ENCODE data around the gene WDSUB1. TPM values are rescaled to one million over a fixed set of nuclear protein-coding genes. Genes with fewer than 3 reads are reported as not detected.

The WDSUB1 gene
- total RNA-seq, 1 experiment from 2014 or later, result 16.5 TPM

DNA sequence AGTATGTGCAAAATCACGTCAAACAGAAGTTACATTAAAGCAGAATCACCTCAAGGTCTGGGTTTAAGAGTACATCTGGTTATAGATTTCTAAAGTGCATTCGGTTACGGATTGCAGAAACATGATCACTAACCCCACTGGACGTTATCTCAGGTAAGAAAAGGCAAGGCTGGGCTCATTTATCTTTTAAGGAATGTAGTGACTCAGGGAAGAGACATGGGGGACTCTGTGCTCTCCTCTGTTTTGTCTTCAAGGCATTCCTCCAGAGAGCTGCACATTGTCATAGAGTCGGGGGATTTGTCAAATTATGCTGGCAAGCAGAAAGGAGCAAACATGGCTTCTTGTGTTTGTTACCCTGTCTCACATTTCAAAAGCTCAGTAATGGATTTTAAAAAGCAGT lies 14.3 kb downstream of the WDSUB1 start:
- peaks cover 14% of the 10 kb centered on the region for H3K4me1 ChIP-seq
- TF ChIP-seq CTCF (IDR thresholded peaks at IDR 0.05; ENCODE audit: insufficient read depth in 1 of 2, low read depth in 1 of 2, low read length in 1 of 2, severe bottlenecking in 1 of 2, unreplicated experiment in 1 of 2), result no peak
- Mint-ChIP-seq H3K4me3 (ENCODE audit: unreplicated experiment) (peak overlapping the region; percentile 73), H3K4me1 (ENCODE audit: low read depth, unreplicated experiment) (peaks cover 43% of the 10 kb centered on the region), H3K27me3 (ENCODE audit: insufficient read depth, unreplicated experiment) (no peaks in the 10 kb centered on the region), H3K27ac (ENCODE audit: unreplicated experiment) (peak overlapping the region; percentile 95), H3K36me3 (ENCODE audit: insufficient read depth, unreplicated experiment) (peaks cover 45% of the 10 kb centered on the region), H3K9me3 (ENCODE audit: unreplicated experiment) (no peaks in the 10 kb centered on the region)
- POLR2A ChIA-PET, result interaction anchor here (1.5 to 1.8 kb wide), 2 partner anchors 13 to 440 kb away, joined by 4 to 10 read pairs; partner anchors contain the start of gene MARCHF7
- peak; percentile 68 to 78 for DNase-seq
- H3K27me3 ChIP-seq (replicated peaks; ENCODE audit: control insufficient read depth, insufficient read depth, low read length), result no peaks in the 10 kb centered on the region
- no peaks in the 10 kb centered on the region for H3K9me3 ChIP-seq
- intact Hi-C loops (cut with micrococcal nuclease; ENCODE audit: unreplicated experiment), result loop anchor here (1.0 kb wide), 1 partner anchor 14 kb away; the partner anchor contains the start of gene WDSUB1
- H3K36me3 ChIP-seq (ENCODE audit: control insufficient read depth, insufficient read depth, low read length), result no peaks in the 10 kb centered on the region; the same call in 1 of the 2 replicates
- CTCF ChIA-PET, result interaction anchor here (0.6 to 1.9 kb wide), 3 partner anchors 14 to 22 kb away, joined by 3 to 7 read pairs (median 3); no protein-coding TSS in a partner anchor
- no TSS peak for BruUV-seq (replicated peaks)
- no peak overlapping the region for H3K4me3 ChIP-seq (ENCODE audit: low read depth, low read length)

DNA sequence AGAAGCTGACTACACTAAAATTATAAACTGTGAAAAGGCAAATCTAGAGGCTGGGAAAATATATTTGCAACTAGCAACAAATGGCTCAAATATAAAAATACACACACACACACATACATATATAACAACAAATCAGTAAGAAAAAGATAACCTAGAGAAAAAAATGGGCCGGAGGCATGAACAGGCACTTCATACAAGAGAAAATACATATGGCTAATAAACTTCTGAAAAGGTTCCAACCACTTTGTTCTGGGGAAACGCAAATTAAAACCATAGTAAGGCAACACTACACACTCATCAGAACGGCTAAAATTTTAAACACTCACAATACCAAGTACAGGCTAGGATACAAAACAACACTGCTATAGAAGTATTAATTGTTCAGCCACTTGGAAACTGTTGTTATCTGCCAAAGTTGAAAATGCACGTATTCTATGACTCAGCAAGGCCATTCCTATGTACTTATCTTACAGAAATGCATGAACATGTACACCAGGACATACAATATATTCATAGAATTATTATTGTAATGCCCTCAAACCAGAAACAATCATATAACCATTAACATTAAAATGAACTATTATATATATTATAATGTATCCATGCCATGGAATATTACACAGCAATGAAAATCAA lies 15.6 kb downstream of the WDSUB1 start:
- POLR2A ChIA-PET, result interaction anchor here (1.8 kb wide), 1 partner anchor 15 kb away, joined by 10 read pairs; no protein-coding TSS in a partner anchor
- peaks cover 45% of the 10 kb centered on the region for H3K4me1 Mint-ChIP-seq (ENCODE audit: low read depth, unreplicated experiment)
- no peak for DNase-seq

GRCh38 chr2:159267921-159268320 lies 18.6 kb downstream of the WDSUB1 start:
- H3K4me1 ChIP-seq, result peaks cover 21% of the 10 kb centered on the region
- H3K9me3 ChIP-seq, result no peaks in the 10 kb centered on the region
- DNase-seq, result no peak
- H3K27me3 ChIP-seq (replicated peaks; ENCODE audit: control insufficient read depth, insufficient read depth, low read length), result no peaks in the 10 kb centered on the region
- no peaks in the 10 kb centered on the region for H3K36me3 ChIP-seq (ENCODE audit: control insufficient read depth, insufficient read depth, low read length)
- intact Hi-C loops (cut with micrococcal nuclease; ENCODE audit: unreplicated experiment), result loop anchor here (5.0 kb wide), 1 partner anchor 56 kb away; no protein-coding TSS in a partner anchor
- no TSS peak for BruUV-seq (replicated peaks)
- H3K4me3 Mint-ChIP-seq (ENCODE audit: unreplicated experiment), result no peak overlapping the region
- ChIA-PET CTCF (no interaction called here), POLR2A (no interaction called here)
- no peaks in the 10 kb centered on the region for H3K27me3 Mint-ChIP-seq (ENCODE audit: insufficient read depth, unreplicated experiment)
- H3K4me3 ChIP-seq (ENCODE audit: low read depth, low read length), result no peak overlapping the region
- no peak for TF ChIP-seq CTCF (IDR thresholded peaks at IDR 0.05; ENCODE audit: insufficient read depth in 1 of 2, low read depth in 1 of 2, low read length in 1 of 2, severe bottlenecking in 1 of 2, unreplicated experiment in 1 of 2)
- H3K4me1 Mint-ChIP-seq (ENCODE audit: low read depth, unreplicated experiment), result peaks cover 43% of the 10 kb centered on the region
- H3K9me3 Mint-ChIP-seq (ENCODE audit: unreplicated experiment), result no peaks in the 10 kb centered on the region
- peak overlapping the region; percentile 26 for H3K27ac Mint-ChIP-seq (ENCODE audit: unreplicated experiment)
- H3K36me3 Mint-ChIP-seq (ENCODE audit: insufficient read depth, unreplicated experiment), result peaks cover 45% of the 10 kb centered on the region

More for the DNA sequence above, 15.6 kb downstream of the WDSUB1 start:
- Mint-ChIP-seq H3K9me3 (ENCODE audit: unreplicated experiment) (no peaks in the 10 kb centered on the region), H3K4me3 (ENCODE audit: unreplicated experiment) (no peak overlapping the region), H3K27me3 (ENCODE audit: insufficient read depth, unreplicated experiment) (no peaks in the 10 kb centered on the region), H3K36me3 (ENCODE audit: insufficient read depth, unreplicated experiment) (peaks cover 49% of the 10 kb centered on the region), H3K27ac (ENCODE audit: unreplicated experiment) (peak overlapping the region; percentile 95)
- H3K4me3 ChIP-seq (ENCODE audit: low read depth, low read length), result no peak overlapping the region
- TF ChIP-seq CTCF (IDR thresholded peaks at IDR 0.05; ENCODE audit: insufficient read depth in 1 of 2, low read depth in 1 of 2, low read length in 1 of 2, severe bottlenecking in 1 of 2, unreplicated experiment in 1 of 2), result no peak
- no peaks in the 10 kb centered on the region for H3K9me3 ChIP-seq
- intact Hi-C loops (cut with micrococcal nuclease; ENCODE audit: unreplicated experiment), result no loop called here
- BruUV-seq (replicated peaks), result no TSS peak
- peaks cover 15% of the 10 kb centered on the region for H3K4me1 ChIP-seq
- H3K36me3 ChIP-seq (ENCODE audit: control insufficient read depth, insufficient read depth, low read length), result no peaks in the 10 kb centered on the region; the same call in 1 of the 2 replicates
- CTCF ChIA-PET, result interaction anchor here (1.9 kb wide), 1 partner anchor 15 kb away, joined by 7 read pairs; no protein-coding TSS in a partner anchor
- H3K27me3 ChIP-seq (replicated peaks; ENCODE audit: control insufficient read depth, insufficient read depth, low read length), result no peaks in the 10 kb centered on the region

All from Caco-2 (cell line).